ENCODE data around the gene FBXL17.
A peak's percentile ranks its signal among the peaks of the same experiment; 100 is the strongest.

FBXL17 gene

GRCh38 chr5:108249785-108250426, 132.0 kb downstream of the FBXL17 start:
- ATAC-seq (ENCODE audit: insufficient read depth, low read depth) (no peak), DNase-seq (no peak)
- TF ChIP-seq EZH2 (IDR thresholded peaks at IDR 0.05; ENCODE audit: borderline replicate concordance, low read depth, low read length, severe bottlenecking) (no peak), CTCF (IDR thresholded peaks at IDR 0.05; ENCODE audit: borderline replicate concordance, extremely low read depth, low read length, poor library complexity, severe bottlenecking) (no peak)
- no peak overlapping the region for H2AFZ ChIP-seq (ENCODE audit: low read depth, low read length)
- H3K4me1 ChIP-seq (ENCODE audit: insufficient read depth, low read length), result no peaks in the 10 kb centered on the region
- H3K9me3 ChIP-seq (ENCODE audit: insufficient read depth, low read length, severe bottlenecking), result no peaks in the 10 kb centered on the region
- no peaks in the 10 kb centered on the region for H4K20me1 ChIP-seq (ENCODE audit: insufficient read depth, low read length)
- no peak overlapping the region for H3K27ac ChIP-seq (ENCODE audit: low read length)
- H3K9ac ChIP-seq (ENCODE audit: low read depth, low read length), result no peak overlapping the region
- no peak overlapping the region for H3K4me3 ChIP-seq (ENCODE audit: low read depth in 1 of 2, low read length in 2 of 2)
- no peaks in the 10 kb centered on the region for H3K36me3 ChIP-seq (ENCODE audit: insufficient read depth, low read length)
- H3K4me2 ChIP-seq (ENCODE audit: insufficient read depth, low read length), result no peak overlapping the region
- H3K27me3 ChIP-seq (ENCODE audit: insufficient read depth, low read length, poor library complexity), result no peaks in the 10 kb centered on the region
- H3K79me2 ChIP-seq (ENCODE audit: insufficient read depth, low read length), result no peaks in the 10 kb centered on the region

GRCh38 chr5:108249095-108249784, 132.7 kb downstream of the FBXL17 start:
- Histone ChIP-seq H4K20me1 (ENCODE audit: insufficient read depth, low read length) (no peaks in the 10 kb centered on the region), H2AFZ (ENCODE audit: low read depth, low read length) (no peak overlapping the region), H3K27me3 (ENCODE audit: insufficient read depth, low read length, poor library complexity) (no peaks in the 10 kb centered on the region), H3K4me2 (ENCODE audit: insufficient read depth, low read length) (no peak overlapping the region), H3K4me3 (ENCODE audit: low read depth in 1 of 2, low read length in 2 of 2) (no peak overlapping the region), H3K4me1 (ENCODE audit: insufficient read depth, low read length) (no peaks in the 10 kb centered on the region), H3K79me2 (ENCODE audit: insufficient read depth, low read length) (no peaks in the 10 kb centered on the region), H3K9ac (ENCODE audit: low read depth, low read length) (no peak overlapping the region), H3K9me3 (ENCODE audit: insufficient read depth, low read length, severe bottlenecking) (no peaks in the 10 kb centered on the region), H3K36me3 (ENCODE audit: insufficient read depth, low read length) (no peaks in the 10 kb centered on the region), H3K27ac (ENCODE audit: low read length) (no peak overlapping the region)
- DNase-seq (no peak), ATAC-seq (ENCODE audit: insufficient read depth, low read depth) (no peak)
- TF ChIP-seq CTCF (IDR thresholded peaks at IDR 0.05; ENCODE audit: borderline replicate concordance, extremely low read depth, low read length, poor library complexity, severe bottlenecking) (no peak), EZH2 (IDR thresholded peaks at IDR 0.05; ENCODE audit: borderline replicate concordance, low read depth, low read length, severe bottlenecking) (no peak)

GRCh38 chr5:108238936-108239887, 142.7 kb downstream of the FBXL17 start:
- H4K20me1 ChIP-seq (ENCODE audit: insufficient read depth, low read length), result no peaks in the 10 kb centered on the region
- no peak overlapping the region for H3K4me3 ChIP-seq (ENCODE audit: low read depth in 1 of 2, low read length in 2 of 2)
- TF ChIP-seq CTCF (IDR thresholded peaks at IDR 0.05; ENCODE audit: borderline replicate concordance, extremely low read depth, low read length, poor library complexity, severe bottlenecking) (no peak), EZH2 (IDR thresholded peaks at IDR 0.05; ENCODE audit: borderline replicate concordance, low read depth, low read length, severe bottlenecking) (no peak)
- no peak overlapping the region for H3K9ac ChIP-seq (ENCODE audit: low read depth, low read length)
- no peaks in the 10 kb centered on the region for H3K36me3 ChIP-seq (ENCODE audit: insufficient read depth, low read length)
- DNase-seq (no peak), ATAC-seq (ENCODE audit: insufficient read depth, low read depth) (0 out of 3 replicates have a peak, but pooled peaks have one; percentile 27)
- H3K27ac ChIP-seq (ENCODE audit: low read length), result no peak overlapping the region
- H3K27me3 ChIP-seq (ENCODE audit: insufficient read depth, low read length, poor library complexity), result no peaks in the 10 kb centered on the region
- no peaks in the 10 kb centered on the region for H3K4me1 ChIP-seq (ENCODE audit: insufficient read depth, low read length)
- H3K4me2 ChIP-seq (ENCODE audit: insufficient read depth, low read length), result no peak overlapping the region
- H2AFZ ChIP-seq (ENCODE audit: low read depth, low read length), result no peak overlapping the region
- H3K79me2 ChIP-seq (ENCODE audit: insufficient read depth, low read length), result no peaks in the 10 kb centered on the region
- no peaks in the 10 kb centered on the region for H3K9me3 ChIP-seq (ENCODE audit: insufficient read depth, low read length, severe bottlenecking)

All from DND-41 (cell line).